ENCODE results near the gene TMPRSS4. TPM values are rescaled to one million over a fixed set of nuclear protein-coding genes. Genes with fewer than 3 reads are reported as not detected.

Gene TMPRSS4
- total RNA-seq, 5 donors from 2014 or later (not counting 1 experiment from before 2014, with no cell fraction given), result 0.51 to 0.66 TPM; not detected in 3

DNA sequence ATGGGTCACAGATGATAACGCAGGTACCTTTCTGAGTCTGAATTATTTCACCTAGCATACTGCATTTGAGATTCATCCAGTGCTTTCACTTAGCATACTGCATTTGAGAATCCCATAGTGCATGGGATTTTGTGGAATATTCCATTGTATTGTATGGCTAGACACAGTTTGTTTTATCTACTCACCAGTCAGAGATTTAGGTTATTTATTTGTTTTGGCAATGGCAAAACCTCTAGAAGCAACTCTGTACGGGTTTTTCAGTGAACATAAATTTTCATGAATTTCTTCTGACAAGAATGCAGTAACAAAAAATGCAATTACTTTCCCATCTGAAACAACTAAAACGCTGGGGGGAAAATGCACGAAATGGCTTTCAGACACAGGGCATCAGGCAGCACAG, 51.4 kb downstream of the TMPRSS4 start:
- ATAC-seq (replicated peaks in 1 of 4), result no peak

DNA sequence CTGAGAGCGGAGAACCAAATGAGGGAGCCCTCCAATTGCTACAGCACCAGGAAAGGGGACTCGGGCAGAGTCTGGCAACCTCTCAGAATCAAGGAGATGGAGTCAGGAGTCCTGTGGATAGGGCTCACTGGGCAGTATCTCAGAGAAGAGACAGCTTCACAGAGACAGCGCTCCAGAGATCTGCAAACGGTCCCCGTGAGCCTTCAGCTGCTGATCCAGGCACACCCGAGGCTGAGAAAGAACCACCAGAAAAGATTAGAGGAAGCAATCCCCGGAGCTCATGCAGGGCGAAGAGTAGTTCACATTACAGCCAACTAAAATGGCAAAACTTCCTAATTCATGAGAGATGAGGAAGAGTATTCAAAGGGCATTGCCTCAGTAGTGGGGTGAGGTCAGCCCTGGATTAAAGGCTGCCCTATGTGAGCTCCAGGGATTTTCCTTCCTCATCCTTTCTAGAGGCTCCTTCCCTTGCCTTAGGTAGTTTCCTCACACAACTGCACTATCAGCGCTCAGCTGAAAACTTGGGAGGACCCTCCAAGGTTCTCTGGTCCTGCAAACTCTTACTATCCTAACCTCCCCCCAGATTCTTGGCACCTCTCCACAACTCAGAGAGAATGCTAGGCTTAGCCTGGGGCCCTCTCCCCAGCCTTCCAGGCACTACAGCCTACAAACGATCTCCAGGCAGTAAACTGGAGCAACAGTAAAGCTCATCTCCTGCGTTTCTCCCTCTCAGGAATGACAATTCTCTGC, 52.0 kb downstream of the TMPRSS4 start:
- no peaks in the 10 kb centered on the region for H3K9me3 ChIP-seq
- H3K9me3 Mint-ChIP-seq, result no peaks in the 10 kb centered on the region
- no peaks in the 10 kb centered on the region for H3K36me3 Mint-ChIP-seq
- ChIA-PET CTCF (interaction anchor here in 1 of 2 donors (1.1 kb wide), 1 partner anchor 42 kb away, joined by 3 read pairs; no protein-coding TSS in a partner anchor), POLR2A (no interaction called here)
- 85% methylated on average over 7 of the region's 11 CpGs for WGBS (ENCODE audit: insufficient coverage)
- no peak for DNase-seq
- no peaks in the 10 kb centered on the region for H3K4me1 ChIP-seq (ENCODE audit: control insufficient read depth in 1 of 2, extremely low read depth in 1 of 2, insufficient read depth in 2 of 2, low read length in 2 of 2)
- no peaks in the 10 kb centered on the region for H3K4me1 Mint-ChIP-seq
- no peaks in the 10 kb centered on the region for H3K36me3 ChIP-seq (ENCODE audit: control insufficient read depth in 2 of 2, extremely low read depth in 1 of 2, insufficient read depth in 1 of 2, low read length in 1 of 2)
- no peak overlapping the region for H3K27ac ChIP-seq (ENCODE audit: low read length)
- H3K27me3 ChIP-seq (replicated peaks in 1 of 2; ENCODE audit: control insufficient read depth in 2 of 2, extremely low read depth in 1 of 2, insufficient read depth in 2 of 2, low read length in 1 of 2), result peaks cover 0 to 26% of the 10 kb centered on the region in 2 experiments
- no peak overlapping the region for H3K27ac Mint-ChIP-seq
- no peak overlapping the region for H3K4me3 ChIP-seq (ENCODE audit: control insufficient read depth in 1 of 2, extremely low read depth in 1 of 2, low read length in 1 of 2)
- peaks cover 10 to 15% of the 10 kb centered on the region in 2 donors for H3K27me3 Mint-ChIP-seq
- no peak overlapping the region for H3K4me3 Mint-ChIP-seq
- ATAC-seq (replicated peaks in 1 of 4), result no peak

More for the DNA sequence above, 51.4 kb downstream of the TMPRSS4 start:
- peaks cover 10 to 13% of the 10 kb centered on the region in 2 donors for H3K27me3 Mint-ChIP-seq
- Histone ChIP-seq H3K36me3 (ENCODE audit: control insufficient read depth in 2 of 2, extremely low read depth in 1 of 2, insufficient read depth in 1 of 2, low read length in 1 of 2) (no peaks in the 10 kb centered on the region), H3K4me3 (ENCODE audit: control insufficient read depth in 1 of 2, extremely low read depth in 1 of 2, low read length in 1 of 2) (no peak overlapping the region), H3K4me1 (ENCODE audit: control insufficient read depth in 1 of 2, extremely low read depth in 1 of 2, insufficient read depth in 2 of 2, low read length in 2 of 2) (no peaks in the 10 kb centered on the region), H3K27ac (ENCODE audit: low read length) (no peak overlapping the region), H3K27me3 (replicated peaks in 1 of 2; ENCODE audit: control insufficient read depth in 2 of 2, extremely low read depth in 1 of 2, insufficient read depth in 2 of 2, low read length in 1 of 2) (peaks cover 0 to 20% of the 10 kb centered on the region in 2 experiments), H3K9me3 (no peaks in the 10 kb centered on the region)
- no peaks in the 10 kb centered on the region for H3K36me3 Mint-ChIP-seq
- no peaks in the 10 kb centered on the region for H3K9me3 Mint-ChIP-seq
- H3K4me1 Mint-ChIP-seq, result no peaks in the 10 kb centered on the region
- POLR2A ChIA-PET, result no interaction called here
- H3K27ac Mint-ChIP-seq, result no peak overlapping the region
- no peak overlapping the region for H3K4me3 Mint-ChIP-seq
- CTCF ChIA-PET, result interaction anchor here in 1 of 2 donors (1.1 kb wide), 1 partner anchor 43 kb away, joined by 3 read pairs; no protein-coding TSS in a partner anchor
- WGBS (ENCODE audit: insufficient coverage), result 73% methylated on average over 2 of the region's 4 CpGs
- no peak for DNase-seq

DNA sequence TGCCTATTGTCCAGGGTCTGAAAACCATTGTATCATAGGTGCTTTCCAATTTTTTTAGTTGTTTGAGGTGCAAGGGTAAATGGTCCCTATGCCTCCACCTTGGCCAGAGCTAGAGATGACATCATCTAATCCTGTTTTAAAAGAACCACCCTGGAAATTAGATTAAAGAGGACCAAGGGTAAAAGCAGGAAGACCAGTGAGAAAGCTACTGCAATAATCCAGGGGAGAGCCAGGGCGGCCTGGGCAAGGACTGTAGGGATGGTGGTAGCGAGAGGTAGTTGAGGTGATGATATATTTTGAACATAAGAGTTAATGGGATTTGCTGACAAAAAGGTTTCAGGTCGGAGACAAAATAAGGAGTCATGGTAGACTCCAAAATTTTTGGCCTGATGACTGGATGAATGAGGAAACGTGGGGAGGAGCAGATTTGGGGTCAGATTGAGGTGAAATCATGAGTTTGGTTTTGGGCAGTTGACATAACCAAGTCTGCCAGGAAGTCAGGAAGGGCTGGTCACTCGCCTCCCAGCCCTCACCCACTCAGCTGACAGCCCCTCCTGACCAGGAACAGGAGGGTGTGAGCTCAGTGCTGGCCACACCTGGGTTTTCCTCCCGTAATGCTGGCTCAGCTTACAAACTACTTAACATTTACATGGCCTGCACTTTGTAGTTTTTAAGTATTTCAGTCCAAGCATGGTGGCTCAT, 52.7 kb downstream of the TMPRSS4 start:
- DNase-seq, result no peak
- WGBS (ENCODE audit: insufficient coverage), result 59% methylated on average over 4 of the region's 6 CpGs
- H3K9me3 ChIP-seq, result no peaks in the 10 kb centered on the region
- Mint-ChIP-seq H3K27ac (no peak overlapping the region), H3K4me3 (no peak overlapping the region), H3K27me3 (peaks cover 10 to 22% of the 10 kb centered on the region in 2 donors), H3K9me3 (no peaks in the 10 kb centered on the region), H3K4me1 (no peaks in the 10 kb centered on the region), H3K36me3 (no peaks in the 10 kb centered on the region)
- H3K4me1 ChIP-seq (ENCODE audit: control insufficient read depth in 1 of 2, extremely low read depth in 1 of 2, insufficient read depth in 2 of 2, low read length in 2 of 2), result no peaks in the 10 kb centered on the region
- ATAC-seq (replicated peaks in 1 of 4), result no peak
- CTCF ChIA-PET, result interaction anchor here (0.7 to 1.1 kb wide), 2 partner anchors 42 to 996 kb away, joined by 3 read pairs; no protein-coding TSS in a partner anchor
- no peak overlapping the region for H3K27ac ChIP-seq (ENCODE audit: low read length)
- H3K36me3 ChIP-seq (ENCODE audit: control insufficient read depth in 2 of 2, extremely low read depth in 1 of 2, insufficient read depth in 1 of 2, low read length in 1 of 2), result no peaks in the 10 kb centered on the region
- peaks cover 0 to 29% of the 10 kb centered on the region in 2 experiments for H3K27me3 ChIP-seq (replicated peaks in 1 of 2; ENCODE audit: control insufficient read depth in 2 of 2, extremely low read depth in 1 of 2, insufficient read depth in 2 of 2, low read length in 1 of 2)
- POLR2A ChIA-PET, result interaction anchor here in 1 of 2 donors (0.5 kb wide), 1 partner anchor 470 kb away, joined by 3 read pairs; no protein-coding TSS in a partner anchor
- no peak overlapping the region for H3K4me3 ChIP-seq (ENCODE audit: control insufficient read depth in 1 of 2, extremely low read depth in 1 of 2, low read length in 1 of 2)

DNA sequence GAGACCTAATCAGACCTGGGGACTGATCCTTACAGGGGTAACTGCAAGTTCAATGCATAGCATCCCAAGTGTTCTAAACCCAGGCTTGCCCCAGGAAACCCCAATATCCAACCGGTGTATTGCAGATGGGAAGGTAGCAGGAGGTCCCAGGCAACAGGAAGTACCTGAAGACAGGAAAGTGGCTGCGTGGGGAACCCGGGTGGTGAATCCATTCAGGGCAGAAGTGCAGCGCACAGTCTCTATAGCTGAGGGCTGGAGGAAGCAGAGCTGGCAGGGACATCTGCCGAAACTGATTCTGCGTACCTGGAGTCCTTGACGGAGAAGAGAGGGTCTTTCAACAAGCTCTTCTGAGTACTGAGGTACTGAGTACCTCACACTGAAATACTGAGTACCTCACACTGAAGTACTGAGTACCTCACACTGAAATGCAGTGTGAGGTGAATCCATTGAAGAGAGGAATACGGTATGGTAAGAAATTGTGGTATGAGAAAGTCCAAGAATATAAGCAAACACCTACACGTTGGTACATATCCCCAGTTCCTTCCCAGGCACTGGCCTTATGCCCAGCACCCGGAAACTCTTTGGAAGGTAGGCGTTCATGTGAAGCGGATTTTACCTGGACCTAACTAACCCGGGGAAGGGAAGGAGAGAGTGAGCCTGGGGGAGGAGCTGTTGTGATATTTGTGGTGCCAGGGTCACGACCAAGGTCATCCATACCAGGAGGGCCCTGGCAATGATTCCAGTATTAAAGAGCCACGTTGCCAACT, 55.7 kb downstream of the TMPRSS4 start:
- Histone ChIP-seq H3K4me1 (ENCODE audit: control insufficient read depth in 1 of 2, extremely low read depth in 1 of 2, insufficient read depth in 2 of 2, low read length in 2 of 2) (no peaks in the 10 kb centered on the region), H3K27ac (ENCODE audit: low read length) (no peak overlapping the region), H3K36me3 (ENCODE audit: control insufficient read depth in 2 of 2, extremely low read depth in 1 of 2, insufficient read depth in 1 of 2, low read length in 1 of 2) (no peaks in the 10 kb centered on the region), H3K4me3 (ENCODE audit: control insufficient read depth in 1 of 2, extremely low read depth in 1 of 2, low read length in 1 of 2) (no peak overlapping the region), H3K27me3 (replicated peaks in 1 of 2; ENCODE audit: control insufficient read depth in 2 of 2, extremely low read depth in 1 of 2, insufficient read depth in 2 of 2, low read length in 1 of 2) (peaks cover 0 to 44% of the 10 kb centered on the region in 2 experiments), H3K9me3 (no peaks in the 10 kb centered on the region)
- Mint-ChIP-seq H3K9me3 (no peaks in the 10 kb centered on the region), H3K27ac (no peak overlapping the region), H3K4me3 (no peak overlapping the region), H3K4me1 (no peaks in the 10 kb centered on the region), H3K27me3 (peaks cover 10 to 36% of the 10 kb centered on the region in 2 donors), H3K36me3 (no peaks in the 10 kb centered on the region)
- ATAC-seq (replicated peaks in 1 of 4) (no peak), DNase-seq (no peak)
- 77% methylated on average over 4 of the region's 15 CpGs for WGBS (ENCODE audit: insufficient coverage)
- ChIA-PET POLR2A (interaction anchor here in 1 of 2 donors (0.5 kb wide), 1 partner anchor 982 kb away, joined by 3 read pairs; no protein-coding TSS in a partner anchor), CTCF (no interaction called here)

DNA sequence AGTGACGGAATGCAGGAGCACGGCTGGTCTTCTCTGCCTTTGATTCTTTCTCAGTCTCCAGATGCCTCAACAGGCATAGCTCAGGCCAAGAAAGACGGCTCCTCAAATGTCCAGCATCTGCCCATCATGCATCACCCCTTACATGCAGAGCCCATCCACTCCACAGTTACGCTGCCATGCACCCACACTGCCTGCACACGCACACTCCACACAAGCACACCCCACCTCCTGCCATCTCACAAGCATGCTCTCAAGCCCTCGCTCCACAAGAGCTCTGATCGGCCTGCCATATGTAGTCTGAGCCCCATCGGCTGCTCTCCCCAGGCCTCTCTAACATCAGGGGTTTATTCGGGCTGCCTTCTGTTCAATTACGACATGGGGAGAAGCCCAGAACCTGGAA, 56.9 kb downstream of the TMPRSS4 start:
- Mint-ChIP-seq H3K4me3 (no peak overlapping the region), H3K4me1 (no peaks in the 10 kb centered on the region), H3K27me3 (peaks cover 14 to 43% of the 10 kb centered on the region in 2 donors), H3K9me3 (no peaks in the 10 kb centered on the region), H3K36me3 (no peaks in the 10 kb centered on the region), H3K27ac (no peak overlapping the region)
- WGBS (ENCODE audit: insufficient coverage), result 90% methylated on average over 5 of the region's 10 CpGs
- Histone ChIP-seq H3K36me3 (ENCODE audit: control insufficient read depth in 2 of 2, extremely low read depth in 1 of 2, insufficient read depth in 1 of 2, low read length in 1 of 2) (no peaks in the 10 kb centered on the region), H3K9me3 (no peaks in the 10 kb centered on the region), H3K4me1 (ENCODE audit: control insufficient read depth in 1 of 2, extremely low read depth in 1 of 2, insufficient read depth in 2 of 2, low read length in 2 of 2) (no peaks in the 10 kb centered on the region), H3K4me3 (ENCODE audit: control insufficient read depth in 1 of 2, extremely low read depth in 1 of 2, low read length in 1 of 2) (no peak overlapping the region), H3K27ac (ENCODE audit: low read length) (no peak overlapping the region), H3K27me3 (replicated peaks in 1 of 2; ENCODE audit: control insufficient read depth in 2 of 2, extremely low read depth in 1 of 2, insufficient read depth in 2 of 2, low read length in 1 of 2) (peaks cover 0 to 45% of the 10 kb centered on the region in 2 experiments)
- ATAC-seq (replicated peaks in 1 of 4) (no peak), DNase-seq (no peak)
- ChIA-PET POLR2A (no interaction called here), CTCF (no interaction called here)
